Measurements from ENCODE around the gene CLCN1.

Gene CLCN1

DNA sequence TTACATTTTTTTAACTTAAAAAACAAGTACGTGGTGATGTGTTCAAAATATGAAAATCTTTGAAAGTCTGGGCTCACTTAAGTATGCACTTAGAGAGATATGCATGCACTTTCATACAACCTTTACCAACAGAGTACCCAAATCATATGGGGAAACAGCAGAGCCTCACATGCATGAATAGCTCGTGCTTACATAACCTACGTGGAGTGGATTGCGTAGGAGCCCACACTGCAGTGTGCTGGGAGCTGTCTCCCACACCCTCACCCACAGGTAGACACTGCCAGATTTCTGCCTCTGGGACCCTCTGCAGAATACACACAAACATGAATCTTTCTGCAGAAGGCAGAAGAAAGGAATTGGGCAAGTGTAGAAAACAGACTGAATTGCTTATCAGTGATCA is 581 bp downstream of the CLCN1 start:
- CTCF ChIA-PET, result interaction anchor here (1.1 kb wide), 1 partner anchor 63 kb away, joined by 3 read pairs; no protein-coding TSS in a partner anchor
- no peak for DNase-seq (ENCODE audit: low spot score)
- TF ChIP-seq, protein P1, sequence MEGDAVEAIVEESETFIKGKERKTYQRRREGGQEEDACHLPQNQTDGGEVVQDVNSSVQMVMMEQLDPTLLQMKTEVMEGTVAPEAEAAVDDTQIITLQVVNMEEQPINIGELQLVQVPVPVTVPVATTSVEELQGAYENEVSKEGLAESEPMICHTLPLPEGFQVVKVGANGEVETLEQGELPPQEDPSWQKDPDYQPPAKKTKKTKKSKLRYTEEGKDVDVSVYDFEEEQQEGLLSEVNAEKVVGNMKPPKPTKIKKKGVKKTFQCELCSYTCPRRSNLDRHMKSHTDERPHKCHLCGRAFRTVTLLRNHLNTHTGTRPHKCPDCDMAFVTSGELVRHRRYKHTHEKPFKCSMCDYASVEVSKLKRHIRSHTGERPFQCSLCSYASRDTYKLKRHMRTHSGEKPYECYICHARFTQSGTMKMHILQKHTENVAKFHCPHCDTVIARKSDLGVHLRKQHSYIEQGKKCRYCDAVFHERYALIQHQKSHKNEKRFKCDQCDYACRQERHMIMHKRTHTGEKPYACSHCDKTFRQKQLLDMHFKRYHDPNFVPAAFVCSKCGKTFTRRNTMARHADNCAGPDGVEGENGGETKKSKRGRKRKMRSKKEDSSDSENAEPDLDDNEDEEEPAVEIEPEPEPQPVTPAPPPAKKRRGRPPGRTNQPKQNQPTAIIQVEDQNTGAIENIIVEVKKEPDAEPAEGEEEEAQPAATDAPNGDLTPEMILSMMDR (conservative IDR thresholded peaks at IDR 0.05; ENCODE audit: low read depth), result no peak
- no peak overlapping the region for H3K27ac ChIP-seq
- POLR2A ChIA-PET (ENCODE audit: low non-redundant PET), result no interaction called here

DNA sequence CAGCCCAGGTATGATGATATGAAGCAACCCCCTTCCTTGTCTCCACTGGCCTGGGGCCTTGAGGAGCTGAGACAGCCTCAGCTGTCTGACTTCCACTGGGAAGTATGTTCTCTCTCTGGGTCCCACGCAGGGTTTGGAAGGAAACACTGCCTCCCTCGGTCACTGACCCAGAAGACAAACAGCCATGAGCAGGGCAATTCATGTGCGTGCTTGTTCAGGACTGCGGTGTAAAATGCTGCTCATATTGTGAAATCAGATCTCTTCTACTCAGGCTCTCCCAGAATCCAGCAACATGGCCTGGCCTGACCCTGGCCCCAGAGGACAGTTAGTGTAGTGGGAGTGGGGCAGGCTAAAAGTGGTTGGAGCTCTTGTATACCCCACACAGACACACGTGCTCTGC is 2.8 kb downstream of the CLCN1 start:
- DNase-seq (ENCODE audit: low spot score), result peak; percentile 74
- ChIA-PET POLR2A (ENCODE audit: low non-redundant PET) (interaction anchor here (0.6 kb wide), 1 partner anchor 62 kb away, joined by 5 read pairs; no protein-coding TSS in a partner anchor), CTCF (interaction anchor here (0.5 to 1.0 kb wide), 4 partner anchors 10 to 784 kb away, joined by 3 read pairs; no protein-coding TSS in a partner anchor)
- TF ChIP-seq, protein P1 (conservative IDR thresholded peaks at IDR 0.05; ENCODE audit: low read depth), result peak; percentile 66
- peak overlapping the region; percentile 82 for H3K27ac ChIP-seq

DNA sequence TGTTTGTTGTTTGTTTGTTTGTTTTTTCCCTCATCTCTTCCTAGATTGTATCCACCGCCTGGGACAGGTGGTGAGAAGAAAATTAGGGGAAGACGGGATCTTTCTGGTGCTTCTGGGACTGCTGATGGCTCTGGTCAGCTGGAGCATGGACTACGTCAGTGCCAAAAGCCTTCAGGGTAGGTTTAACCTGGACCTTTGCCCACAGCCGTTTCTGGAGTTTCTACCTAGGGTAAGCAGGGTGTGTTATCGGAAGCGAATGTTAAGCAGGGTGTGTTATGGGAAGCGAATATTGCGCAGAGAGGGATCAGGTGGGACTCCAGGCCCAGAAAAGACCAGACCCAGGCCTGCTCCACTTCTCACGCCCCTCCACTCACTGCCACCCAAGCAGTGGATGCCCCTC is 4.7 kb downstream of the CLCN1 start:
- TF ChIP-seq, protein P1 (conservative IDR thresholded peaks at IDR 0.05; ENCODE audit: low read depth), result no peak
- ChIA-PET POLR2A (ENCODE audit: low non-redundant PET) (no interaction called here), CTCF (no interaction called here)
- DNase-seq (ENCODE audit: low spot score), result no peak
- H3K27ac ChIP-seq, result 0 out of 2 replicates have a peak overlapping the region, but pooled peaks have one; percentile 4

DNA sequence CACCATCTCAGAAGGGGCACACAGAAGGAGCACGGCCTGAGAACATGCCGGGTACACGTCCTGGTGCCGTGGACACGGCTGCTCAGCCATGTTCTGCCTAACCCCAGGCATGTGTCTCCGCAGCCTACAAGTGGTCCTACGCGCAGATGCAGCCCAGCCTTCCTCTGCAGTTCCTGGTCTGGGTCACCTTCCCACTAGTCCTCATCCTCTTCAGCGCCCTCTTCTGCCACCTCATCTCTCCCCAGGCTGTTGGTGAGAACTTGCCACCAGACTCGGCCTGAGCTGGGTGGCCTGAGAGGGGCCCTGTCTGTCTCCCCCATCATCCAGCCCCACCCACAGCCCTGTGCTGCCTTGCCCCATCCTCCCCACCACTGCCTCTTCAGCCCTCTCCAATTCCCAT is 5.3 kb downstream of the CLCN1 start:
- DNase-seq (ENCODE audit: low spot score), result no peak
- TF ChIP-seq, protein P1 (conservative IDR thresholded peaks at IDR 0.05; ENCODE audit: low read depth), result no peak
- CTCF ChIA-PET, result no interaction called here

DNA sequence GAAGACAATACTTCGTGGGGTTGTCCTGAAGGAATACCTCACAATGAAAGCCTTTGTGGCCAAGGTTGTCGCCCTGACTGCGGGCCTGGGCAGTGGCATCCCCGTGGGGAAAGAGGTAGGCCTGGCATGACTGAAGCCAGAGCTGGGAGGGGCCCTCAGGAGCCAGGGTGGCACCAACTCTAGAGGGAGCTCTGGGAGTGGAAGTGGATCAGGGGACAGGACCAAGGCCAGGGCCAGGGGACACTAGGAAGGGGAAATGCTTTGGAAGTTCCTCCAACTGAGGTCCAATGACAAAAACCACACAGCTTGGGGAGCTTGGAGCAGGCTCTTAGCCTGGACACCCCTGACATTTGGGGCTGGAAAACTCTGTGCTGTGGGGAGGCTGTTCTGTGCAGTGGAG is 5.8 kb downstream of the CLCN1 start:
- ChIA-PET CTCF (no interaction called here), POLR2A (ENCODE audit: low non-redundant PET) (no interaction called here)
- DNase-seq (ENCODE audit: low spot score), result no peak

More for the DNA sequence above, 5.3 kb downstream of the CLCN1 start:
- 0 out of 2 replicates have a peak overlapping the region, but pooled peaks have one; percentile 4 for H3K27ac ChIP-seq
- POLR2A ChIA-PET (ENCODE audit: low non-redundant PET), result no interaction called here

DNA sequence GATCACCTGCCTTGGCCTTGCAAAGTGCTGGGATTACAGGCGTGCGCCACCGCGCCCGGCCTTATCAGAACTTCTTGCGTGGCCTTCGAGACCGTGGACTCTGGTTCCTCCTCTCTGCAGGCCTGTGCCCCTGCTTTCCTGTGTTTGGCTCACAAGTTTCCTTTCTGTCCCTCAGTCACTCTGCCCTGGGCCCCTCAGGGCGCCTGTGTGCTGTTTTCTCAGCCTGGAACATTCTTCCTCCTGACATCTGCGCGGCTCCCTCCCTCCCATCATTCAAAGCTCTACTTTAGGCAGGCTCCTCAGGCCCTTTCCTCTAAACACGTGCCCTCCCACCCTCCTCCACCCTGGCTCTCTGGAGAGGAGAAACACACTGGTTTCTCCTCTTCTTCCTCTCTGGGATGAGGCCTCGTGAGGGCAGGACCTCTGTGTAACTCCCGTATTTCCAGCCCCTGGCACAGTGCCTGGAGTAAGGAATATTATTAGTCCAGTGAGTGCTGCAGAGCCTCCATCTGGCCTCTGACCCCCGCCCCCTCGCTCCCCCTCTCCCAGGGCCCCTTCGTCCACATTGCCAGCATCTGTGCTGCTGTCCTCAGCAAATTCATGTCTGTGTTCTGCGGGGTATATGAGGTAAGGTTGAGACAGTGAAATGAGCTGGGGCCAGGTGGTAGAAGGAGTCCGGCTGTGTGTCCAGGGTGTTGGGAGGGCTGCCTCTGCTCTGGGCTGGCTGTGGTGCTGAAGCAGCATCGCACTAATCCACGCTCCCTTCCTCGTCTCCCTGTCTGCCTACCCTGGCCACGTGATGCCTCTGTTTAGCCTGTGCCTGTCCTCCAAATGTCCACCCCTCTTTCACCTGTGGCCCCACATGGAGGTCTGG is 7.1 kb downstream of the CLCN1 start:
- no peak for DNase-seq (ENCODE audit: low spot score)
- TF ChIP-seq, protein P1 (conservative IDR thresholded peaks at IDR 0.05; ENCODE audit: low read depth), result no peak
- H3K27ac ChIP-seq, result no peak overlapping the region
- ChIA-PET CTCF (no interaction called here), POLR2A (ENCODE audit: low non-redundant PET) (no interaction called here)

More for the DNA sequence above, 5.8 kb downstream of the CLCN1 start:
- H3K27ac ChIP-seq, result no peak overlapping the region
- TF ChIP-seq, protein P1 (conservative IDR thresholded peaks at IDR 0.05; ENCODE audit: low read depth), result no peak

Measured in RWPE1 (cell line).